Epithelial cell of esophagus (primary cell): ENCODE results near the gene XPO5.

Experiments
- DNase-seq: peaks from one replicate; pipeline ENCODE4 v3.0.0; 2010; ENCODE audit warnings: low read depth
- H3K4me3 ChIP-seq: 2 replicates; pipeline ENCODE4 v1.5.1; 2011; ENCODE audit warnings: mild to moderate bottlenecking, low read length, control low read depth
- CTCF ChIP-seq: IDR thresholded peaks from 2 replicates; pipeline ENCODE4 v1.5.1; 2011; ENCODE audit warnings: low read depth, mild to moderate bottlenecking, low read length, control low read depth, inconsistent platforms; ENCODE audit not compliant: insufficient read depth; ENCODE audit errors: missing control alignments

The XPO5 gene

GRCh38 chr6:43584892-43585570 is 9.2 kb upstream of the XPO5 start:
- no peak overlapping the region for H3K4me3 ChIP-seq
- no peak for DNase-seq
- TF ChIP-seq CTCF, result no peak

GRCh38 chr6:43582911-43583310 is 7.1 kb upstream of the XPO5 start:
- no peak for DNase-seq
- no peak for TF ChIP-seq CTCF
- no peak overlapping the region for H3K4me3 ChIP-seq

- H3K4me3 ChIP-seq, result peak overlapping the region; percentile 99
- peak; percentile 4 for DNase-seq
- TF ChIP-seq CTCF, result no peak
Measured at GRCh38 chr6:43579171-43579570, 3.3 kb upstream of the XPO5 start.

GRCh38 chr6:43578748-43579147 is 2.9 kb upstream of the XPO5 start:
- TF ChIP-seq CTCF, result no peak

GRCh38 chr6:43575105-43575771 is 600 bp downstream of the XPO5 start:
- peak overlapping the region; percentile 98 for H3K4me3 ChIP-seq
- no peak for TF ChIP-seq CTCF
- peak; percentile 30 for DNase-seq

More at GRCh38 chr6:43578748-43579147, 2.9 kb upstream of the XPO5 start:
- peak overlapping the region; percentile 99 for H3K4me3 ChIP-seq
- no peak for DNase-seq

GRCh38 chr6:43572015-43572414 is 3.8 kb downstream of the XPO5 start:
- no peak for TF ChIP-seq CTCF
- H3K4me3 ChIP-seq, result no peak overlapping the region
- no peak for DNase-seq
